ENCODE results near the gene CEMIP. TPM values are rescaled to one million over a fixed set of nuclear protein-coding genes. Genes with fewer than 3 reads are reported as not detected.

Gene CEMIP
- total RNA-seq, 1 donor from 2014 or later, result 0.44 TPM

DNA sequence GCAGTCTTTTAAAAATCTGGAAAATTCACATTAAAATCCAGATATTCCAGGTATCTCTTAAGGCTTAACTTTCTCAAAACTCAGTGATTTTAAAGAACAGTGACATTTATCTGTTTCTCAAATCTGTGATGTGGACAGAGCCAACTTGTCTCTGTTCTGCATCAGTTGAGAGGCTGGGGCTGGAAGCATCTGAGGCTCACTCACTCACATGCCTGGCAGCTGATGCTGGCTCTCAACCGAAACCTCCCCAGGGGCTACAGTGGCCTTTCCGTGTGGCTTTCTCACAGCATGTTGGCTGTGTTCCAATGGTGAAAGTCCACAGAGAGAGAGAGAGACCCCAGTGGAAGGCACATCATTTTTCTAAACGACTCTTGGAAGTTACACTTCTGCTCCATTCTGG is 53.5 kb downstream of the CEMIP start:
- no peak for DNase-seq
- H3K4me3 ChIP-seq, result no peak overlapping the region
- intact Hi-C loops (cut with micrococcal nuclease), result no loop called here
- no peaks in the 10 kb centered on the region for H3K4me1 ChIP-seq
- H3K27me3 ChIP-seq (ENCODE audit: low read depth), result peaks cover 5% of the 10 kb centered on the region
- H3K27ac ChIP-seq (replicated peaks), result no peak overlapping the region
- TF ChIP-seq, protein P1, sequence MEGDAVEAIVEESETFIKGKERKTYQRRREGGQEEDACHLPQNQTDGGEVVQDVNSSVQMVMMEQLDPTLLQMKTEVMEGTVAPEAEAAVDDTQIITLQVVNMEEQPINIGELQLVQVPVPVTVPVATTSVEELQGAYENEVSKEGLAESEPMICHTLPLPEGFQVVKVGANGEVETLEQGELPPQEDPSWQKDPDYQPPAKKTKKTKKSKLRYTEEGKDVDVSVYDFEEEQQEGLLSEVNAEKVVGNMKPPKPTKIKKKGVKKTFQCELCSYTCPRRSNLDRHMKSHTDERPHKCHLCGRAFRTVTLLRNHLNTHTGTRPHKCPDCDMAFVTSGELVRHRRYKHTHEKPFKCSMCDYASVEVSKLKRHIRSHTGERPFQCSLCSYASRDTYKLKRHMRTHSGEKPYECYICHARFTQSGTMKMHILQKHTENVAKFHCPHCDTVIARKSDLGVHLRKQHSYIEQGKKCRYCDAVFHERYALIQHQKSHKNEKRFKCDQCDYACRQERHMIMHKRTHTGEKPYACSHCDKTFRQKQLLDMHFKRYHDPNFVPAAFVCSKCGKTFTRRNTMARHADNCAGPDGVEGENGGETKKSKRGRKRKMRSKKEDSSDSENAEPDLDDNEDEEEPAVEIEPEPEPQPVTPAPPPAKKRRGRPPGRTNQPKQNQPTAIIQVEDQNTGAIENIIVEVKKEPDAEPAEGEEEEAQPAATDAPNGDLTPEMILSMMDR (IDR thresholded peaks at IDR 0.05; ENCODE audit: borderline replicate concordance), result no peak
- no peaks in the 10 kb centered on the region for H3K9me3 ChIP-seq (replicated peaks)
- no peaks in the 10 kb centered on the region for H3K36me3 ChIP-seq

DNA sequence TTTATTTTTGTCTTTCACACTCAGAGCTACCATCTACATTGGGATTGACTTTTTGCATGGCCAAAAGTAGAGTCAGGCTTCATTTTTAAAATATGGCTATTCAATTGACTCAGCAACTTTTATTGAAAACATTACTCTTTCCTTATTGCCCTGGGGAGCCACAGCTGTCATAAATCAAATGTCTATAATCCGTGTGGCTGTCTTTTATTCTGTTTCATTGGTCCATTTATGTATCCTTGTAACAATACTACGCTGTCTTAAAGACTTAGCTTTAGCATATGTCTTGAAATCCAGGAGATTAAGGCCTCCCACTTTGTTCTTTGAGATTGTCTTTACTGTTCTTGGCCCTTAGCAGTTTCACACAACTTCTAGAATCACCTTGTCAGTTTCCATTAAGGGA is 55.2 kb downstream of the CEMIP start:
- DNase-seq, result no peak
- TF ChIP-seq, protein P1 (IDR thresholded peaks at IDR 0.05; ENCODE audit: borderline replicate concordance), result no peak
- Histone ChIP-seq H3K9me3 (replicated peaks) (no peaks in the 10 kb centered on the region), H3K27me3 (ENCODE audit: low read depth) (peaks cover 20% of the 10 kb centered on the region), H3K27ac (replicated peaks) (no peak overlapping the region), H3K36me3 (no peaks in the 10 kb centered on the region), H3K4me3 (no peak overlapping the region), H3K4me1 (no peaks in the 10 kb centered on the region)
- intact Hi-C loops (cut with micrococcal nuclease), result no loop called here

DNA sequence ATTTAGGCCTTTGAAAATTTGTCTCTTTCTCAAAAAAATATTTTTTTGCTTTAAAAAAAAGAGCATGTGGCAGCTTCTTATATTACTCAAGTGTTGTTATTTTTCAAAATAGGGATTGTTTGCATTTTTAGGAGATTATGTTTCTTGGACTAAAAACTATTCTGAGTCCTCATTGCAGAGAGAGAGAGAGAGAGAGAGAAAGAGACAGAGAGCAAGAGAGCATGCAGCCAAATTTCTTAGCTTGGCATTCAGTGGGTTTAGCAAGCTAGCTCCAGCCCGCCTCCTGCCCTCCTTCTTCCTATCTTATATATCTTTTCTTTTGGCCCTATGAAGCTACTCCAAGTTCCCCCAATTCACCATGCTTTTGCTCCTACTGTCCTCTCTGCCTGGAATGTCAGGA is 55.7 kb downstream of the CEMIP start:
- H3K4me1 ChIP-seq, result no peaks in the 10 kb centered on the region
- no peaks in the 10 kb centered on the region for H3K9me3 ChIP-seq (replicated peaks)
- no peak overlapping the region for H3K27ac ChIP-seq (replicated peaks)
- H3K4me3 ChIP-seq, result no peak overlapping the region
- H3K27me3 ChIP-seq (ENCODE audit: low read depth), result peaks cover 23% of the 10 kb centered on the region
- intact Hi-C loops (cut with micrococcal nuclease), result no loop called here
- TF ChIP-seq, protein P1 (IDR thresholded peaks at IDR 0.05; ENCODE audit: borderline replicate concordance), result no peak
- no peak for DNase-seq
- H3K36me3 ChIP-seq, result no peaks in the 10 kb centered on the region

DNA sequence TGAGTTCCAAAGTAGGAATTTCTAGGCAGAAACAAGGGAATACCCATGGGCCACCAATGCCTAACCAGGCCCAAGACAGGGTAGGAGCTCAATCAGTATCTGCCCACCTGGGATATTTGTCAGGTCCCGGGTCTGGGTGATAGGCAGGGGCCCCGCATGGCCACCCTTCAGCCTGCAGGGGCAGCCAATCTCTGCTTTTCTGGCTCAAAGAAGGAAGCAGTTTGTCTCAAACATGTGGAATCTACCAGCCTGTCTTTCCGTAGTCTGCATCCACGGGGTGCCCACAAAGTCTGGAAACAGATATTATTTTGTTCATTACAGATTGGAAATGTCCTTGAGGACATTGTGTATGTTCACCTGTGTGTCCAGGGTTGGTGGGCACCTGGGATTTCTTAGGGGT is 56.2 kb downstream of the CEMIP start:
- DNase-seq, result no peak
- H3K27ac ChIP-seq (replicated peaks), result no peak overlapping the region
- no peaks in the 10 kb centered on the region for H3K9me3 ChIP-seq (replicated peaks)
- intact Hi-C loops (cut with micrococcal nuclease), result no loop called here
- TF ChIP-seq, protein P1 (IDR thresholded peaks at IDR 0.05; ENCODE audit: borderline replicate concordance), result no peak
- H3K27me3 ChIP-seq (ENCODE audit: low read depth), result peaks cover 27% of the 10 kb centered on the region
- H3K4me1 ChIP-seq, result no peaks in the 10 kb centered on the region
- H3K36me3 ChIP-seq, result no peaks in the 10 kb centered on the region
- H3K4me3 ChIP-seq, result no peak overlapping the region

DNA sequence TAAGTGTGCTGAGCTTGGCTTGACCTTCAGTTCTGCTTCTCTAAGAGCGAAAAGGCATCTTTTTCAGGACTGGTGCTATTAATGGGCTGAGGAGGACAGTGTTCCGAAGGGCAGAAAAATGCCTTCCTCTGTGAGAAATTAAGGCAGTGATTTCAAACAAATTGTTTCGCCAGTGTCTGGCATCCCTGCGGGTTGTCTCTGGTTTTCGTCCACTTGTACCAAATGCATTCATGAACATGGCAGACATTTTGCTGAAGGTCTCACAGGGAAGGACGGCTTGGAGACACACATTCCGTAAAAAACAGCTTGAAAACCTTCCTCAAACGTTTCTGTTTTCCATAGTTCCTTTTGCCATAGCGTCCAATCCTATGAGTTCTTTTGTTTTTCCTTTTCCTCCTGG is 57.1 kb downstream of the CEMIP start:
- Histone ChIP-seq H3K27me3 (ENCODE audit: low read depth) (peaks cover 36% of the 10 kb centered on the region), H3K36me3 (no peaks in the 10 kb centered on the region), H3K4me3 (no peak overlapping the region), H3K9me3 (replicated peaks) (no peaks in the 10 kb centered on the region), H3K27ac (replicated peaks) (no peak overlapping the region), H3K4me1 (no peaks in the 10 kb centered on the region)
- intact Hi-C loops (cut with micrococcal nuclease), result no loop called here
- TF ChIP-seq, protein P1 (IDR thresholded peaks at IDR 0.05; ENCODE audit: borderline replicate concordance), result no peak
- no peak for DNase-seq

DNA sequence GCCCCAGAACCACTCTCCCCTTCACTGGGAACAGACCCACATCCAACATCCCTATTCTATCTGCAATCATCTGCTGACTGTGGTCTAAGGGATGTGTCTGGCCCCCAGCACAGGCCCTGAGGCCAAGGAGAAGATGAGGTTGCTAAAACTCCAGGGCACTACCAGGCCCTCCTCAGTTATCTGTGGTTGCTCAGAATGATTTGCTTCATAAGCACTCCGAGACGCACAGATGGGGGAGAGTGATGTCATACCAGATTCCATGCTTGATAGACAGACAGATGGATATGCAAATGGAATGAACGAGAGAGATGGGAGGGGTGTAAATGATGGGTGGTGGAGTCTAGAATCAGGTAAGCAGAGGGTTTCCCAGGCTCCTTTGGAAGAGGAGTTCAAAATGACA is 57.8 kb downstream of the CEMIP start:
- DNase-seq, result no peak
- Histone ChIP-seq H3K27me3 (ENCODE audit: low read depth) (peaks cover 43% of the 10 kb centered on the region), H3K4me1 (no peaks in the 10 kb centered on the region), H3K9me3 (replicated peaks) (no peaks in the 10 kb centered on the region), H3K27ac (replicated peaks) (no peak overlapping the region), H3K4me3 (no peak overlapping the region), H3K36me3 (no peaks in the 10 kb centered on the region)
- TF ChIP-seq, protein P1 (IDR thresholded peaks at IDR 0.05; ENCODE audit: borderline replicate concordance), result no peak
- intact Hi-C loops (cut with micrococcal nuclease), result no loop called here

All from left ventricle myocardium inferior (tissue), 1 donor.